GM19023 (cell line): ENCODE results near the gene POU2F1.

Experiments
- ATAC-seq: cut with Tn5 transposase; IDR thresholded peaks from one replicate; pipeline ENCODE4 v1.9.1; 2021; ENCODE audit warnings: mild to moderate bottlenecking, moderate library complexity; ENCODE audit not compliant: unreplicated experiment

POU2F1 gene

GRCh38 chr1:167220537-167221125 lies at the start of gene POU2F1:
TSS of gene POU2F1 (plus strand) at chr1:167220886. CDS start at chr1:167220898, 12 bp downstream.
- ATAC-seq, result peak; percentile 58

- no peak for ATAC-seq
Measured at GRCh38 chr1:167171286-167171929, 49.3 kb upstream of the POU2F1 start.

- no peak for ATAC-seq
Measured at GRCh38 chr1:167173516-167174184, 47.0 kb upstream of the POU2F1 start.

GRCh38 chr1:167175901-167176300 lies 44.8 kb upstream of the POU2F1 start:
- no peak for ATAC-seq

- no peak for ATAC-seq
Measured at GRCh38 chr1:167178831-167179230, 41.9 kb upstream of the POU2F1 start.

GRCh38 chr1:167182571-167183320 lies 37.9 kb upstream of the POU2F1 start:
- ATAC-seq, result no peak

GRCh38 chr1:167184081-167184480 lies 36.6 kb upstream of the POU2F1 start:
- no peak for ATAC-seq

- no peak for ATAC-seq
Measured at GRCh38 chr1:167185062-167185461, 35.6 kb upstream of the POU2F1 start.

GRCh38 chr1:167185974-167186657 lies 34.6 kb upstream of the POU2F1 start:
- no peak for ATAC-seq

GRCh38 chr1:167186771-167187170 lies 33.9 kb upstream of the POU2F1 start:
- no peak for ATAC-seq

GRCh38 chr1:167190747-167191237 lies 29.9 kb upstream of the POU2F1 start:
- no peak for ATAC-seq

- no peak for ATAC-seq
Measured at GRCh38 chr1:167191958-167192357, 28.7 kb upstream of the POU2F1 start.

GRCh38 chr1:167194182-167194581 lies 26.5 kb upstream of the POU2F1 start:
- no peak for ATAC-seq

GRCh38 chr1:167196166-167196565 lies 24.5 kb upstream of the POU2F1 start:
- no peak for ATAC-seq

GRCh38 chr1:167197236-167197635 lies 23.4 kb upstream of the POU2F1 start:
- no peak for ATAC-seq

- no peak for ATAC-seq
Measured at GRCh38 chr1:167197692-167198091, 23.0 kb upstream of the POU2F1 start.

- ATAC-seq, result no peak
Measured at GRCh38 chr1:167198518-167199133, 22.1 kb upstream of the POU2F1 start.

GRCh38 chr1:167199656-167200055 lies 21.0 kb upstream of the POU2F1 start:
- ATAC-seq, result no peak

- ATAC-seq, result no peak
Measured at GRCh38 chr1:167200272-167200671, 20.4 kb upstream of the POU2F1 start.

GRCh38 chr1:167200749-167201148 lies 19.9 kb upstream of the POU2F1 start:
- no peak for ATAC-seq
